Stomach (tissue), 9 donors: ENCODE results near the gene FAM149B1. TPM values are rescaled to one million over a fixed set of nuclear protein-coding genes. Genes with fewer than 3 reads are reported as not detected.
A peak's percentile ranks its signal among the peaks of the same experiment; 100 is the strongest.

Experiments
- DNase-seq, 2 donors: peaks; one replicate each; pipeline versions ENCODE4 v3.0.0 to v3.0.0-alpha.2; 2013 to 2019
- H3K27ac ChIP-seq, 5 donors: fragments of 200-600 bp in 4 of 5; sonication (generic) in 4 of 5; one replicate each; pipeline ENCODE4 v1.5.1; 2013 to 2019; ENCODE audit warnings: mild to moderate bottlenecking in 1 of 5, moderate library complexity in 1 of 5
- H3K27me3 ChIP-seq, 3 donors: fragments of 200-600 bp; sonication (generic); one replicate each; pipeline ENCODE4 v1.5.1; 2017 to 2019; ENCODE audit warnings: mixed run types in 1 of 3
- H3K36me3 ChIP-seq, 4 donors: fragments of 200-600 bp; sonication (generic); 1 replicate in 3 of 4; 2 replicates in 1 of 4; pipeline ENCODE4 v1.5.1; 2016 to 2019
- H3K4me1 ChIP-seq, 4 donors: fragments of 200-600 bp; sonication (generic); one replicate each; pipeline ENCODE4 v1.5.1; 2016 to 2019
- H3K4me3 ChIP-seq, 4 donors: fragments of 200-600 bp; sonication (generic) in 3 of 4; one replicate each; pipeline ENCODE4 v1.5.1; 2016 to 2019; ENCODE audit warnings: mild to moderate bottlenecking in 1 of 4
- H3K9me3 ChIP-seq, 4 donors: fragments of 200-600 bp; sonication (generic); one replicate each; pipeline ENCODE4 v1.5.1; 2016 to 2019
- CTCF ChIP-seq, 7 experiments: fragments of 450-650 bp in 4 of 7; fragments of 200-600 bp in 3 of 7; sonication (generic) in 3 of 7; IDR thresholded peaks; one replicate each; pipeline ENCODE4 v1.5.1; 2016 to 2019; ENCODE audit warnings: antibody characterized with exemption in 7 of 7, control low read depth in 2 of 7, mild to moderate bottlenecking in 1 of 7
- EP300 ChIP-seq: sonication (generic); formaldehyde crosslinking; IDR thresholded peaks from one replicate; pipeline ENCODE4 v1.6.1; 2017; ENCODE audit warnings: antibody characterized with exemption
- POLR2A ChIP-seq, 4 donors: fragments of 450-650 bp; IDR thresholded peaks; one replicate each; pipeline ENCODE4 v1.6.1; 2016; ENCODE audit warnings: antibody characterized with exemption in 4 of 4, control low read depth in 2 of 4, mild to moderate bottlenecking in 1 of 4, moderate library complexity in 1 of 4
- POLR2AphosphoS5 ChIP-seq, 3 donors: sonication (generic); formaldehyde crosslinking; IDR thresholded peaks; one replicate each; pipeline ENCODE4 v1.6.1; 2016; ENCODE audit warnings: antibody characterized with exemption in 3 of 3
- WGBS, 5 donors: extraction: QIAGEN DNeasy Blood & Tissue Kit in 3 of 5; methylation state at CpG; one replicate each; pipeline versions ENCODE4 v1.1.5 to v1.1.7; 2013 to 2018; 5-methylcytosine and 5-hydroxymethylcytosine counted together
- intact Hi-C: fragments of 100-400 bp; cut with DNase I; formaldehyde crosslinking; loops from one replicate; pipeline ENCODE4 v1.15.1; 2023; ENCODE audit warnings: low total_unique reads
- polyA plus RNA-seq, 3 donors: library from polyadenylated mRNA; stranded (reverse); fragments of 200-250 nt; gene quantifications; one replicate each; pipeline ENCODE4 v1.2.3, GENCODE V29; 2013
- total RNA-seq, 5 donors: library from RNA; depleted of rRNA; stranded (reverse); fragments of >200 nt; gene quantifications; one replicate each; pipeline versions ENCODE4 v1.1.0 to v1.2.3, GENCODE V29; 2014 to 2016
- donor health status: healthy with polysubstance abuse.
- donor health status: Bipolar disorder and iron deficiency.
- donor health status: healthy.

FAM149B1 gene
- total and polyA plus RNA-seq, 8 donors = 10.4 to 27.0 (median 16.3) TPM

GRCh38 chr10:73244866-73245477, 77.1 kb downstream of the FAM149B1 start:
- Histone ChIP-seq H3K27ac (no peak overlapping the region), H3K9me3 (no peaks in the 10 kb centered on the region), H3K36me3 (peaks cover 36 to 66% (median 63%) of the 10 kb centered on the region in 4 donors), H3K27me3 (no peaks in the 10 kb centered on the region), H3K4me3 (peak overlapping the region in 1 of 4 donors; percentile 91), H3K4me1 (peaks cover 22 to 46% (median 29%) of the 10 kb centered on the region in 4 donors)
- DNase-seq = peak in 1 of 2 donors; percentile 10
- intact Hi-C loops = no loop called here
- WGBS, 5 donors = 46 to 55% (median 51%) methylated on average over 8 of the region's 8 CpGs
- TF ChIP-seq POLR2A (IDR thresholded peaks at IDR 0.05) = no peak

DNA sequence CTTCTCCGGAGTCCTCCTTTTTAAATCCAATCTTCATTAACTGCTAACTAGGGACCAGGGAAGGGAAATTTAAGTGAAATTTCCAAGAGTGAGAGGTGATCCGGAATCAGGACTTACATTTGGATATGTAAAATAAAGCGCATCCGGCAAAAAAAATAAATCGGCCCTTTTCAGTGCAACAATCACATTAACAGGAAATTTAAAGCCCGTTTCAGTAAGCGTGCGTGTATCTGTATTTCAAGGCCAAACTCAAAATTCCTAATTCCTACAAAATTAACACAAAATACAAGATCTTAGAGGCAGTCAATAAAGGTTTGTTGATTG, 78.4 kb downstream of the FAM149B1 start:
- H3K4me1 ChIP-seq = peaks cover 28 to 56% (median 39%) of the 10 kb centered on the region in 4 donors
- H3K9me3 ChIP-seq = no peaks in the 10 kb centered on the region
- WGBS, 5 donors = 1 to 5% (median 2%) methylated on average over 8 of the region's 8 CpGs
- TF ChIP-seq EP300 (no peak), POLR2AphosphoS5 (IDR thresholded peaks at IDR 0.05) (no peak), POLR2A (IDR thresholded peaks at IDR 0.05) (no peak), CTCF (IDR thresholded peaks at IDR 0.05) (no peak)
- peak overlapping the region; percentile 70 to 91 (median 83) for H3K4me3 ChIP-seq
- DNase-seq = peak in 1 of 2 donors; percentile 4
- intact Hi-C loops = no loop called here
- peaks cover 31 to 63% (median 58%) of the 10 kb centered on the region in 4 donors for H3K36me3 ChIP-seq
- no peaks in the 10 kb centered on the region for H3K27me3 ChIP-seq
- H3K27ac ChIP-seq = peak overlapping the region in 4 of 5 donors; percentile 84 to 94 (median 88)

GRCh38 chr10:73246646-73247508, 79.0 kb downstream of the FAM149B1 start, which contains the start of gene DNAJC9:
DNAJC9 (minus strand) TSS chr10:73247255; CDS start chr10:73247189, 66 bp downstream.
- Histone ChIP-seq H3K9me3 (no peaks in the 10 kb centered on the region), H3K27ac (peak within 1 kb of the TSS; percentile 84 to 95 (median 88)), H3K27me3 (no peaks in the 10 kb centered on the region), H3K4me1 (peaks cover 33 to 62% (median 45%) of the 10 kb centered on the region in 4 donors), H3K4me3 (peak within 1 kb of the TSS; percentile 70 to 91 (median 83)), H3K36me3 (peaks cover 31 to 58% (median 52%) of the 10 kb centered on the region in 4 donors)
- no peak for TF ChIP-seq EP300
- TF ChIP-seq POLR2A (IDR thresholded peaks at IDR 0.05) = peak in 2 of 4 donors; percentile 74
- TF ChIP-seq POLR2AphosphoS5 (IDR thresholded peaks at IDR 0.05) = peak; percentile 90 to 99 (median 94)
- TF ChIP-seq CTCF (IDR thresholded peaks at IDR 0.05) = peak in 1 of 7 experiments; percentile 21
- WGBS, 5 donors = 0 to 1% (median 1%) methylated on average over 39 to 78 of the region's 78 CpGs
- DNase-seq = peak; percentile 98
- intact Hi-C loops = no loop called here

GRCh38 chr10:73247509-73248258, 79.8 kb downstream of the FAM149B1 start:
- intact Hi-C loops = no loop called here
- peak overlapping the region; percentile 84 to 95 (median 88) for H3K27ac ChIP-seq
- H3K4me3 ChIP-seq = peak overlapping the region; percentile 70 to 91 (median 83)
- 17 to 26% (median 18%) methylated on average over 4 of the region's 4 CpGs for WGBS, 5 donors
- peak in 1 of 2 donors; percentile 17 for DNase-seq
- TF ChIP-seq POLR2AphosphoS5 (IDR thresholded peaks at IDR 0.05) (no peak), EP300 (no peak)
- no peaks in the 10 kb centered on the region for H3K9me3 ChIP-seq
- peaks cover 34 to 64% (median 46%) of the 10 kb centered on the region in 4 donors for H3K4me1 ChIP-seq
- H3K27me3 ChIP-seq = no peaks in the 10 kb centered on the region
- H3K36me3 ChIP-seq = peaks cover 23 to 51% (median 44%) of the 10 kb centered on the region in 4 donors
